Smooth muscle cell (in vitro differentiated cells): Measurements from ENCODE around the gene DNAJC6. TPM values are rescaled to one million over a fixed set of nuclear protein-coding genes. Genes with fewer than 3 reads are reported as not detected.

Experiments used
- DNase-seq: peaks from one replicate; lab custom pipeline; 2025; ENCODE audit not compliant: unreplicated experiment; lab: John Stamatoyannopoulos, UW
- H2AFZ ChIP-seq: fragments of 200-600 bp; sonication (generic); 2 replicates; pipeline ENCODE4 v1.6.0; 2016; ENCODE audit warnings: antibody characterized with exemption, low read depth, mild to moderate bottlenecking
- H3F3A ChIP-seq: fragments of 200-600 bp; sonication (generic); 2 replicates; pipeline ENCODE4 v1.6.0; 2017; ENCODE audit warnings: antibody characterized with exemption, low read depth
- H3K27ac ChIP-seq: fragments of 200-600 bp; sonication (generic); 2 replicates; pipeline ENCODE4 v1.5.1; 2016; ENCODE audit warnings: low read depth, mild to moderate bottlenecking
- H3K27me3 ChIP-seq: fragments of 200-600 bp; sonication (generic); 2 replicates; pipeline ENCODE4 v1.6.1; 2016; ENCODE audit warnings: low read depth, mild to moderate bottlenecking
- H3K36me3 ChIP-seq: fragments of 200-600 bp; sonication (generic); 2 replicates; pipeline ENCODE4 v1.5.1; 2016; ENCODE audit warnings: low read depth
- H3K4me1 ChIP-seq: fragments of 200-600 bp; sonication (generic); 2 replicates; pipeline ENCODE4 v1.5.1; 2016; ENCODE audit warnings: low read depth
- H3K4me2 ChIP-seq: fragments of 200-600 bp; sonication (generic); 2 replicates; pipeline ENCODE4 v1.6.0; 2016; ENCODE audit warnings: mild to moderate bottlenecking
- H3K4me3 ChIP-seq: fragments of 200-600 bp; sonication (generic); 2 replicates; pipeline ENCODE4 v1.5.1; 2016; ENCODE audit warnings: mild to moderate bottlenecking
- H3K79me2 ChIP-seq: fragments of 200-600 bp; sonication (generic); 2 replicates; pipeline ENCODE4 v1.6.0; 2016; ENCODE audit warnings: low read depth, mild to moderate bottlenecking
- H3K9ac ChIP-seq: fragments of 200-600 bp; sonication (generic); 2 replicates; pipeline ENCODE4 v1.6.0; 2016; ENCODE audit warnings: low read depth
- H3K9me3 ChIP-seq: fragments of 200-600 bp; sonication (generic); replicated peaks from 2 replicates; pipeline ENCODE4 v1.5.1; 2016; ENCODE audit warnings: low read depth
- H4K20me1 ChIP-seq: fragments of 200-600 bp; sonication (generic); 2 replicates; pipeline ENCODE4 v1.6.0; 2016; ENCODE audit warnings: low read depth
- WGBS: methylation state at CpG from one replicate; pipeline ENCODE4 v1.1.7; 2016; ENCODE audit warnings: low lambda C conversion rate; 5-methylcytosine and 5-hydroxymethylcytosine counted together
- polyA plus RNA-seq: library from polyadenylated mRNA; unstranded; fragments of >200 nt; fragmentation: Nextera tagmentation; extraction: Ambion mirVana; gene quantifications from 2 replicates; pipeline ENCODE4 v1.2.1, GENCODE V29; 2016
- small RNA-seq: library from RNA; depleted of rRNA; stranded (forward); fragments of <200 nt; gene quantifications from one replicate; pipeline ENCODE3, GENCODE V24; 2014
- total RNA-seq: library from RNA; depleted of rRNA; stranded (reverse); fragments of >200 nt; gene quantifications from 2 replicates; pipeline ENCODE4 v1.2.3, GENCODE V29; 2014
- TF ChIP-seq, protein P1 (sequence below): fragments of 200-600 bp; sonication (generic); IDR thresholded peaks from 2 replicates; pipeline ENCODE4 v1.5.1; 2017; ENCODE audit warnings: borderline replicate concordance, mild to moderate bottlenecking, antibody characterized with exemption; ENCODE audit not compliant: insufficient read depth, poor library complexity, severe bottlenecking

DNAJC6 gene
- total and polyA plus RNA-seq, 2 experiments from 2014 or later = 0.70 to 7.8 TPM

DNA sequence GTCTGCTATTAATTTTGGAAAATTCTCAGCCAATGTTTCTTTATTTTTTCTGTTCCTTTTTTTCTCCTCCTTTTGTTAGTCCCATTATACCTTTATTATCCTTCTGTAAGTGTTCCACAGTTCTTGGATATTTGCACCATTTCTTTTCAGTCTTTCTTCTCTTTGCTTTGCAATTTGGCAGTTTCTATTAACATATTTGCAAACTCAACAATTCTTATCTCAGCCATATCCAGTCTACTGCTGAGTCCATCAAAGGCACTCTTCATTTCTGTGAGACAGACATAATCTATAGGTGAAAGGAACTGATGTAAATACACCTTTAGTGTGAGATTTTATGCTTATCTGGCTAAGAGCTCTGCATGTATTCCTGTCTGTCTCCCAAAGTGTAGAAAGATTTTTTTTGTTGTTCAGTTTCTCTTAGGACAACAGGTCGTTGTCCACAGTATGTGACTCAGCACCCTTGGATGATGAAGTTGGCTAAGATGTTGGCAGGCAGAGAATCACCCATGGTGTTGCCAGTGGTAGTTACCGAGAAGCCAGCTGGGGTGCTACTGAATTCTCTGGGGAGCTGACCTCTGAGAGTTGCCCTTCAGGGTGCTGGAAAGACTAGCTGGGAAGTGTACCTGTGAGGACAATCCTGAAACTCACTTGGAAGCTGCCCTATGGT lies 149.5 kb downstream of the DNAJC6 start:
- Histone ChIP-seq H3K4me3 (no peak overlapping the region), H3K36me3 (no peaks in the 10 kb centered on the region), H3K27ac (no peak overlapping the region), H3K9me3 (no peaks in the 10 kb centered on the region), H3F3A (no peaks in the 10 kb centered on the region), H2AFZ (no peak overlapping the region), H3K79me2 (no peaks in the 10 kb centered on the region), H3K9ac (no peak overlapping the region), H4K20me1 (peaks cover 4% of the 10 kb centered on the region), H3K4me1 (no peaks in the 10 kb centered on the region), H3K4me2 (no peak overlapping the region), H3K27me3 (no peaks in the 10 kb centered on the region)
- DNase-seq = no peak
- WGBS = 88% methylated on average over 2 of the region's 2 CpGs
- TF ChIP-seq, protein P1, sequence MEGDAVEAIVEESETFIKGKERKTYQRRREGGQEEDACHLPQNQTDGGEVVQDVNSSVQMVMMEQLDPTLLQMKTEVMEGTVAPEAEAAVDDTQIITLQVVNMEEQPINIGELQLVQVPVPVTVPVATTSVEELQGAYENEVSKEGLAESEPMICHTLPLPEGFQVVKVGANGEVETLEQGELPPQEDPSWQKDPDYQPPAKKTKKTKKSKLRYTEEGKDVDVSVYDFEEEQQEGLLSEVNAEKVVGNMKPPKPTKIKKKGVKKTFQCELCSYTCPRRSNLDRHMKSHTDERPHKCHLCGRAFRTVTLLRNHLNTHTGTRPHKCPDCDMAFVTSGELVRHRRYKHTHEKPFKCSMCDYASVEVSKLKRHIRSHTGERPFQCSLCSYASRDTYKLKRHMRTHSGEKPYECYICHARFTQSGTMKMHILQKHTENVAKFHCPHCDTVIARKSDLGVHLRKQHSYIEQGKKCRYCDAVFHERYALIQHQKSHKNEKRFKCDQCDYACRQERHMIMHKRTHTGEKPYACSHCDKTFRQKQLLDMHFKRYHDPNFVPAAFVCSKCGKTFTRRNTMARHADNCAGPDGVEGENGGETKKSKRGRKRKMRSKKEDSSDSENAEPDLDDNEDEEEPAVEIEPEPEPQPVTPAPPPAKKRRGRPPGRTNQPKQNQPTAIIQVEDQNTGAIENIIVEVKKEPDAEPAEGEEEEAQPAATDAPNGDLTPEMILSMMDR = no peak

DNA sequence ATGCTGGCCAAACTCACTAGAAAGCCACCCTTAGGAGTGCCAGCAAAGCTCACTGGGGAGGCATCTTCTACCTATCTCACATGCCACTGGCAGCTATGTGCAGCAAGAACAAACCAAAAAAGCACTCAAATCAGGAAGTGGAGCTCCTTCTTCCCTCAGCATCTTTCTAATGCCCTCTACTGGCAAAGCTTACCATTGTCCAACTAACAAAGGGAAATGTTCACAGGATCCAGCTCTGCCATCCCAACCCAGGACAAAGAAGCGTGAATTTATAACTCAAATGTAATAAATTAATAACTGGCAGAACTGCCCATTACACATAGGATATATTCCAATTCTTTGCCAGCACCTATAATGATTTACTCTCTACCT lies 150.0 kb downstream of the DNAJC6 start:
- H3K4me3 ChIP-seq = no peak overlapping the region
- WGBS = 79% methylated on average over 1 of the region's 1 CpG
- H2AFZ ChIP-seq = no peak overlapping the region
- H3K4me2 ChIP-seq = no peak overlapping the region
- H3K4me1 ChIP-seq = no peaks in the 10 kb centered on the region
- H3F3A ChIP-seq = no peaks in the 10 kb centered on the region
- peaks cover 4% of the 10 kb centered on the region for H4K20me1 ChIP-seq
- H3K9ac ChIP-seq = no peak overlapping the region
- no peaks in the 10 kb centered on the region for H3K27me3 ChIP-seq
- no peaks in the 10 kb centered on the region for H3K36me3 ChIP-seq
- no peak overlapping the region for H3K27ac ChIP-seq
- no peaks in the 10 kb centered on the region for H3K9me3 ChIP-seq
- H3K79me2 ChIP-seq = no peaks in the 10 kb centered on the region
- no peak for DNase-seq
- TF ChIP-seq, protein P1 = peak; percentile 30

Small RNAs within 50 kb of the gene (small RNA-seq; reads per million reads assigned to genes)
- not detected for gene COX6CP13
- gene RNU2-15P = not detected

Other genes starting within 250 kb of the DNAJC6 start
- 61.4 and 72.4 TPM in 2 replicates for gene AK4, start 161.3 kb upstream of the DNAJC6 start, total RNA-seq
- gene AK4, start 161.3 kb upstream of the DNAJC6 start, polyA plus RNA-seq = 52.9 and 68.0 TPM in 2 replicates
- 15.1 and 20.3 TPM in 2 replicates for gene LEPR, start 111.1 kb downstream of the DNAJC6 start, total RNA-seq
- gene LEPR, start 111.1 kb downstream of the DNAJC6 start, polyA plus RNA-seq = 5.9 and 9.3 TPM in 2 replicates
- gene LEPROT, start 111.1 kb downstream of the DNAJC6 start, total RNA-seq = 61.0 and 93.2 TPM in 2 replicates
- 67.8 and 76.4 TPM in 2 replicates for gene LEPROT, start 111.1 kb downstream of the DNAJC6 start, polyA plus RNA-seq